ENCODE results near the gene SNRPA1.

DNA sequence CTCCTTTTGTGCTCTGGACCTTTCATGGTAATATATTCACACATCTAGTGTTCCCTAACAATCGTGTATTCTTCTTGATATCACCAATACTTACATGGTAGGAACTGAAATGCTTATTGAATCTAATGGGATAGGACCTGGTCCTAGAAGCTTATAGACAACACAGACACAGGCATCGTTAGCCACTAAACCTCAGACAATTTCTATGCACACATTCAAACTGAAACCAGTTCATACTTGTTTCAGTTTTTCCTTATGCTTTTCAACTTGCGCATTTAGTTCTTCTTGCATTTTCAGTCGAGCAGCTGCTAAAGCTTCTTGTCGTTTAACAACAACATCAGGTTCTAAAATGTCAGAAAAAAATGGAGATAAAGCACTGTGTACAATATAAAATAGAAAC, 20.0 kb downstream of the SNRPA1 start:
- TF ChIP-seq CTCF (conservative IDR thresholded peaks at IDR 0.05 in 1 of 2, IDR thresholded peaks at IDR 0.05 in 1 of 2; ENCODE audit: extremely low read depth in 1 of 2, insufficient read depth in 1 of 2, low read depth in 1 of 2, low read length in 2 of 2) = no peak
- TF ChIP-seq EZH2 (IDR thresholded peaks at IDR 0.05; ENCODE audit: borderline replicate concordance, low read length) = no peak

Measured in mammary epithelial cell (primary cell).